H4 (cell line): Measurements from ENCODE around the gene SLC34A2. TPM values are rescaled to one million over a fixed set of nuclear protein-coding genes. Genes with fewer than 3 reads are reported as not detected.

Experiments
- DNase-seq: peaks from one replicate; pipeline ENCODE4 v3.0.0-alpha.2; 2015; ENCODE audit warnings: low spot score
- total RNA-seq: library from RNA; depleted of rRNA; stranded (reverse); fragments of >200 nt; shearing (Covaris generic); gene quantifications from 2 replicates; pipeline ENCODE4 v1.2.3, GENCODE V29; 2014; rRNA removed

Gene SLC34A2
- total RNA-seq, 1 experiment from 2014 or later = not detected

- no peak for DNase-seq
Measured at GRCh38 chr4:25722964-25723363, 67.3 kb downstream of the SLC34A2 start.

GRCh38 chr4:25723409-25723808, 67.8 kb downstream of the SLC34A2 start:
- peak; percentile 65 for DNase-seq

GRCh38 chr4:25725870-25726269, 70.2 kb downstream of the SLC34A2 start:
- no peak for DNase-seq

- DNase-seq = no peak
Measured at GRCh38 chr4:25727711-25728493, 72.3 kb downstream of the SLC34A2 start.

Other genes with a start within 250 kb of the SLC34A2 start
- 164 and 167 TPM in 2 replicates for gene SEL1L3, start 207.1 kb downstream of the SLC34A2 start, total RNA-seq